Inferior parietal cortex (tissue), 1 donor: ENCODE results near the gene GNAI2.
"Not testable (repeated sequence)": the region's sequence is repeated elsewhere in the genome, so short reads cannot be mapped to it uniquely, and the experiment has no call there.

Experiments used
- DNase-seq: peaks from one replicate; pipeline ENCODE4 v3.0.0-alpha.2; 2016; ENCODE audit errors: extremely low spot score

The GNAI2 gene

GRCh38 chr3:50276762-50277101 lies 40.7 kb downstream of the GNAI2 start:
- no peak for DNase-seq

GRCh38 chr3:50278123-50278879 lies 42.3 kb downstream of the GNAI2 start:
- DNase-seq, result no peak

- DNase-seq, result no peak
Measured at GRCh38 chr3:50278880-50279224, 42.8 kb downstream of the GNAI2 start, which contains the start of gene LSMEM2. LSMEM2 (plus strand) TSS chr3:50279087; CDS start chr3:50279114, 27 bp downstream.

- no peak for DNase-seq
Measured at GRCh38 chr3:50279255-50280016, 43.4 kb downstream of the GNAI2 start.

- DNase-seq, result not testable (repeated sequence)
Measured at GRCh38 chr3:50284121-50284520, 48.1 kb downstream of the GNAI2 start.

- DNase-seq, result no peak
Measured at GRCh38 chr3:50286322-50287227, 50.6 kb downstream of the GNAI2 start.

GRCh38 chr3:50287262-50287661 lies 51.3 kb downstream of the GNAI2 start:
- no peak for DNase-seq

GRCh38 chr3:50288387-50289007 lies 52.5 kb downstream of the GNAI2 start:
- no peak for DNase-seq

GRCh38 chr3:50289130-50289529 lies 53.1 kb downstream of the GNAI2 start:
- DNase-seq, result no peak

GRCh38 chr3:50290161-50290641 lies 54.2 kb downstream of the GNAI2 start:
- no peak for DNase-seq

- peak; percentile 95 for DNase-seq
Measured at GRCh38 chr3:50292159-50293078, 56.4 kb downstream of the GNAI2 start, which contains the start of gene IFRD2. IFRD2 (minus strand) TSS chr3:50292429; CDS start chr3:50292274, 155 bp downstream.

GRCh38 chr3:50293079-50293801 lies 57.2 kb downstream of the GNAI2 start:
- no peak for DNase-seq

GRCh38 chr3:50294089-50294488 lies 58.1 kb downstream of the GNAI2 start:
- DNase-seq, result no peak

- DNase-seq, result no peak
Measured at GRCh38 chr3:50294492-50295403, 58.7 kb downstream of the GNAI2 start.

- DNase-seq, result no peak
Measured at GRCh38 chr3:50295553-50296431, 59.8 kb downstream of the GNAI2 start.

GRCh38 chr3:50296721-50297383 lies 60.8 kb downstream of the GNAI2 start:
- DNase-seq, result no peak

- DNase-seq, result no peak
Measured at GRCh38 chr3:50297384-50297775, 61.4 kb downstream of the GNAI2 start.
